A375 (cell line): ENCODE measurements around the gene GPR162. TPM values are rescaled to one million over a fixed set of nuclear protein-coding genes. Genes with fewer than 3 reads are reported as not detected.

Experiments
- total RNA-seq: library from RNA; depleted of rRNA; stranded (reverse); fragments of >200 nt; shearing (Covaris generic); gene quantifications from 2 replicates; pipeline ENCODE4 v1.2.3, GENCODE V29; 2014; rRNA removed

The GPR162 gene
- 2.7 and 3.7 TPM in 2 replicates for total RNA-seq

GRCh38 chr12:6821591-6822425 lies at the start of gene GPR162:
GPR162 (plus strand) TSS chr12:6821821; CDS start chr12:6823899, 2,078 bp downstream.

GRCh38 chr12:6772331-6772695 lies 49.3 kb upstream of the GPR162 start, which contains the start of gene LAG3:
LAG3 (plus strand) TSS chr12:6772520; CDS start chr12:6772853, 333 bp downstream.

GRCh38 chr12:6788972-6789924 lies 32.4 kb upstream of the GPR162 start, which contains the start of gene CD4:
CD4 (plus strand) TSS chr12:6789528; CDS start chr12:6800139, 10,611 bp downstream.

GRCh38 chr12:6827982-6828780 lies 6.6 kb downstream of the GPR162 start, which contains the start of gene P3H3:
P3H3 (plus strand) TSS chr12:6828407; CDS start chr12:6828441, 34 bp downstream.

GRCh38 chr12:6840761-6841515 lies 19.3 kb downstream of the GPR162 start, which contains the start of gene GNB3:
GNB3 (plus strand) TSS chr12:6840925; CDS start chr12:6841288, 363 bp downstream.

GRCh38 chr12:6851153-6851920 lies 29.7 kb downstream of the GPR162 start, which contains the start of gene CDCA3:
CDCA3 (minus strand) TSS chr12:6851286; CDS start chr12:6850952, 334 bp downstream.

GRCh38 chr12:6851921-6852650 lies 30.5 kb downstream of the GPR162 start, which contains the start of gene USP5:
USP5 (plus strand) TSS chr12:6852150; CDS start chr12:6852180, 30 bp downstream.

GRCh38 chr12:6867413-6868210 lies 46.0 kb downstream of the GPR162 start, which contains the start of gene TPI1:
TPI1 (plus strand) TSS chr12:6867531; CDS start chr12:6867567, 36 bp downstream.

GRCh38 chr12:6873094-6874014 lies 51.7 kb downstream of the GPR162 start, which contains the start of gene SPSB2:
SPSB2 (minus strand) TSS chr12:6873303; CDS start chr12:6872901, 402 bp downstream.

Other genes starting within 250 kb of the GPR162 start
- 322 and 354 TPM in 2 replicates for gene CHD4, start 214.4 kb upstream of the GPR162 start, total RNA-seq
- 0.40 and 0.98 TPM in 2 replicates for gene LPAR5, start 185.9 kb upstream of the GPR162 start, total RNA-seq
- gene ACRBP, start 174.4 kb upstream of the GPR162 start, total RNA-seq = not detected in 2 replicates
- gene ING4, start 158.7 kb upstream of the GPR162 start, total RNA-seq = 41.6 and 45.4 TPM in 2 replicates
- 32.5 and 32.7 TPM in 2 replicates for gene ZNF384, start 132.4 kb upstream of the GPR162 start, total RNA-seq
- 0.08 TPM in 1 of 2 replicates, not detected in the other for gene PIANP, start 121.0 kb upstream of the GPR162 start, total RNA-seq
- gene COPS7A, start 97.8 kb upstream of the GPR162 start, total RNA-seq = 107 and 109 TPM in 2 replicates
- 248 and 252 TPM in 2 replicates for gene MLF2, start 68.7 kb upstream of the GPR162 start, total RNA-seq
- 130 and 133 TPM in 2 replicates for gene PTMS, start 55.5 kb upstream of the GPR162 start, total RNA-seq
- gene LAG3, start 49.3 kb upstream of the GPR162 start, total RNA-seq = 0.64 and 1.4 TPM in 2 replicates
- gene CD4, start 32.3 kb upstream of the GPR162 start, total RNA-seq = 0.04 TPM in 1 of 2 replicates, not detected in the other
- 24.4 and 25.4 TPM in 2 replicates for gene P3H3, start 6.6 kb downstream of the GPR162 start, total RNA-seq
- 0.60 and 1.5 TPM in 2 replicates for gene GNB3, start 19.1 kb downstream of the GPR162 start, total RNA-seq
- gene CDCA3, start 29.5 kb downstream of the GPR162 start, total RNA-seq = 59.8 and 88.8 TPM in 2 replicates
- 104 and 105 TPM in 2 replicates for gene USP5, start 30.3 kb downstream of the GPR162 start, total RNA-seq
- 1,258 and 1,261 TPM in 2 replicates for gene TPI1, start 45.7 kb downstream of the GPR162 start, total RNA-seq
- gene SPSB2, start 51.5 kb downstream of the GPR162 start, total RNA-seq = 16.9 and 18.4 TPM in 2 replicates
- gene LRRC23, start 83.0 kb downstream of the GPR162 start, total RNA-seq = 12.7 and 15.2 TPM in 2 replicates
- 19.2 and 23.8 TPM in 2 replicates for gene ENO2, start 92.8 kb downstream of the GPR162 start, total RNA-seq
- gene ATN1, start 106.1 kb downstream of the GPR162 start, total RNA-seq = 29.4 and 29.8 TPM in 2 replicates
- gene RNU7-1, start 122.0 kb downstream of the GPR162 start, total RNA-seq = not detected in 2 replicates
- 295 and 346 TPM in 2 replicates for gene C12orf57, start 122.2 kb downstream of the GPR162 start, total RNA-seq
- 0.88 and 2.8 TPM in 2 replicates for gene PTPN6, start 129.5 kb downstream of the GPR162 start, total RNA-seq
- gene PHB2, start 148.8 kb downstream of the GPR162 start, total RNA-seq = 604 and 712 TPM in 2 replicates
- 154 and 183 TPM in 2 replicates for gene EMG1, start 149.1 kb downstream of the GPR162 start, total RNA-seq
- 21.9 and 22.5 TPM in 2 replicates for gene LPCAT3, start 196.7 kb downstream of the GPR162 start, total RNA-seq
- gene C1S, start 238.9 kb downstream of the GPR162 start, total RNA-seq = 1.2 and 4.3 TPM in 2 replicates